Loucy (cell line): ENCODE measurements around the gene PTCH1.

Experiments
- EZH2phosphoT487 ChIP-seq: fragments of 200-600 bp; IDR thresholded peaks from 2 replicates; pipeline ENCODE4 v1.6.1; 2018; ENCODE audit warnings: antibody characterized with exemption, mild to moderate bottlenecking, moderate library complexity, borderline replicate concordance
- TF ChIP-seq, protein P1 (sequence below): fragments of 200-600 bp; sonication (generic); conservative IDR thresholded peaks from 2 replicates; pipeline ENCODE4 v1.5.1; 2014; ENCODE audit warnings: mild to moderate bottlenecking, antibody characterized with exemption, low read length

DNA sequence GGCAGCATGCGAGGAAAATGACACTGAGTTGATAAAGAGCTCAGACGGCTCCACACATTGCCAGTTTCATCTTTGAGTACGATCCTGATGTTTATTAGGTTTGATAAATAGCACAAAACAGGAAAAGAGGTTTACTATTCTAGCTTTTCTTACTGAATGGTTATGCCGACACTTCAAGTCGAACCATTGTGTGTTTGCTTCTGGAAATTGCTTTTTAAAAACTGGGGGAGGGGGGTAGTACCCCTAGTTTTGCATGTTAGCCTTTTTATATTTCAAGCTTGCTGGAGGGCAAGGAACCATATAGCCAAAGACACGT lies 5.2 kb downstream of the PTCH1 start:
- TF ChIP-seq, protein P1, sequence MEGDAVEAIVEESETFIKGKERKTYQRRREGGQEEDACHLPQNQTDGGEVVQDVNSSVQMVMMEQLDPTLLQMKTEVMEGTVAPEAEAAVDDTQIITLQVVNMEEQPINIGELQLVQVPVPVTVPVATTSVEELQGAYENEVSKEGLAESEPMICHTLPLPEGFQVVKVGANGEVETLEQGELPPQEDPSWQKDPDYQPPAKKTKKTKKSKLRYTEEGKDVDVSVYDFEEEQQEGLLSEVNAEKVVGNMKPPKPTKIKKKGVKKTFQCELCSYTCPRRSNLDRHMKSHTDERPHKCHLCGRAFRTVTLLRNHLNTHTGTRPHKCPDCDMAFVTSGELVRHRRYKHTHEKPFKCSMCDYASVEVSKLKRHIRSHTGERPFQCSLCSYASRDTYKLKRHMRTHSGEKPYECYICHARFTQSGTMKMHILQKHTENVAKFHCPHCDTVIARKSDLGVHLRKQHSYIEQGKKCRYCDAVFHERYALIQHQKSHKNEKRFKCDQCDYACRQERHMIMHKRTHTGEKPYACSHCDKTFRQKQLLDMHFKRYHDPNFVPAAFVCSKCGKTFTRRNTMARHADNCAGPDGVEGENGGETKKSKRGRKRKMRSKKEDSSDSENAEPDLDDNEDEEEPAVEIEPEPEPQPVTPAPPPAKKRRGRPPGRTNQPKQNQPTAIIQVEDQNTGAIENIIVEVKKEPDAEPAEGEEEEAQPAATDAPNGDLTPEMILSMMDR = no peak
- no peak for TF ChIP-seq EZH2phosphoT487
